Liver (tissue), 9 donors: ENCODE data around the gene JAK1. TPM values are rescaled to one million over a fixed set of nuclear protein-coding genes. Genes with fewer than 3 reads are reported as not detected.

Source experiments
- DNase-seq: peaks from one replicate; pipeline ENCODE4 v3.0.0-alpha.2; 2017; ENCODE audit warnings: low spot score
- H3K27ac ChIP-seq, 2 donors: one replicate each; pipeline ENCODE4 v1.7.0; 2013; ENCODE audit warnings: inconsistent platforms in 2 of 2, low read length in 2 of 2, control low read depth in 1 of 2, low read depth in 1 of 2, mild to moderate bottlenecking in 1 of 2
- H3K27me3 ChIP-seq, 4 donors: one replicate each; pipeline versions ENCODE4 v1.6.1 to v1.7.0; 2013; ENCODE audit warnings: low read length in 3 of 4, inconsistent platforms in 1 of 4, mild to moderate bottlenecking in 1 of 4, moderate library complexity in 1 of 4; ENCODE audit not compliant: control insufficient read depth in 4 of 4, insufficient read depth in 4 of 4
- H3K36me3 ChIP-seq, 4 donors: one replicate each; pipeline versions ENCODE4 v1.6.1 to v1.7.0; 2013; ENCODE audit warnings: low read length in 3 of 4, mild to moderate bottlenecking in 3 of 4, low read depth in 1 of 4, moderate library complexity in 1 of 4; ENCODE audit not compliant: control insufficient read depth in 4 of 4, insufficient read depth in 3 of 4
- H3K4me1 ChIP-seq, 4 donors: one replicate each; pipeline versions ENCODE4 v1.6.1 to v1.7.0; 2013; ENCODE audit warnings: low read length in 3 of 4, mild to moderate bottlenecking in 3 of 4, moderate library complexity in 1 of 4; ENCODE audit not compliant: control insufficient read depth in 4 of 4, insufficient read depth in 4 of 4
- H3K4me3 ChIP-seq, 3 donors: one replicate each; pipeline versions ENCODE4 v1.6.1 to v1.7.0; 2013; ENCODE audit warnings: low read length in 3 of 3, control low read depth in 1 of 3, low read depth in 1 of 3, mild to moderate bottlenecking in 1 of 3
- H3K9ac ChIP-seq, 2 donors: one replicate each; pipeline ENCODE4 v1.7.0; 2013; ENCODE audit warnings: low read length in 2 of 2, mild to moderate bottlenecking in 2 of 2, moderate library complexity in 2 of 2, control low read depth in 1 of 2, low read depth in 1 of 2
- H3K9me3 ChIP-seq, 4 donors: one replicate each; pipeline versions ENCODE4 v1.6.1 to v1.7.0; 2013; ENCODE audit warnings: low read length in 3 of 4; ENCODE audit not compliant: control insufficient read depth in 4 of 4
- CTCF ChIP-seq: fragments of 150-350 bp; IDR thresholded peaks from 2 replicates; pipeline ENCODE4 v1.5.1; 2017; ENCODE audit warnings: improper control_type of control experiment, low read depth, low read length; ENCODE audit not compliant: missing input control
- EGR1 ChIP-seq, 2 donors: IDR thresholded peaks; 2 replicates each; pipeline ENCODE4 v1.6.1; 2016 to 2018; ENCODE audit warnings: antibody characterized with exemption in 2 of 2, low read depth in 2 of 2
- FOXA2 ChIP-seq: IDR thresholded peaks from 2 replicates; pipeline ENCODE4 v1.6.1; 2016; ENCODE audit warnings: antibody characterized with exemption
- GABPA ChIP-seq, 2 donors: IDR thresholded peaks in 1 of 2; conservative IDR thresholded peaks in 1 of 2; 2 replicates each; pipeline ENCODE4 v1.6.1; 2016; ENCODE audit warnings: antibody characterized with exemption in 2 of 2, mild to moderate bottlenecking in 1 of 2, moderate library complexity in 1 of 2
- HNF4A ChIP-seq, 2 donors: conservative IDR thresholded peaks; 2 replicates each; pipeline ENCODE4 v1.6.1; 2016; ENCODE audit warnings: antibody characterized with exemption in 2 of 2, mild to moderate bottlenecking in 2 of 2
- HNF4G ChIP-seq: IDR thresholded peaks from 2 replicates; pipeline ENCODE4 v1.6.1; 2016; ENCODE audit warnings: antibody characterized with exemption
- MAX ChIP-seq: IDR thresholded peaks from 2 replicates; pipeline ENCODE4 v1.6.1; 2016; ENCODE audit warnings: antibody characterized with exemption
- NR2F2 ChIP-seq: IDR thresholded peaks from 2 replicates; pipeline ENCODE4 v1.6.1; 2016; ENCODE audit warnings: antibody characterized with exemption
- REST ChIP-seq: IDR thresholded peaks from 2 replicates; pipeline ENCODE4 v1.6.1; 2016; ENCODE audit warnings: antibody characterized with exemption, mild to moderate bottlenecking
- RXRA ChIP-seq, 2 donors: IDR thresholded peaks; 2 replicates each; pipeline ENCODE4 v1.6.1; 2017 to 2018; ENCODE audit warnings: antibody characterized with exemption in 2 of 2, mild to moderate bottlenecking in 1 of 2
- SP1 ChIP-seq: IDR thresholded peaks from 2 replicates; pipeline ENCODE4 v1.6.1; 2018; ENCODE audit warnings: antibody characterized with exemption, mild to moderate bottlenecking
- ZBTB33 ChIP-seq: IDR thresholded peaks from 2 replicates; pipeline ENCODE4 v1.6.1; 2016; ENCODE audit warnings: antibody characterized with exemption
- WGBS: extraction: QIAGEN DNeasy Blood & Tissue Kit; methylation state at CpG from one replicate; pipeline ENCODE4 v1.1.7; 2013; 5-methylcytosine and 5-hydroxymethylcytosine counted together
- polyA plus RNA-seq, 2 donors: library from polyadenylated mRNA; stranded (reverse) in 1 of 2; unstranded in 1 of 2; fragments of 200-250 nt in 1 of 2; fragments of >200 nt in 1 of 2; fragmentation: Nextera tagmentation in 1 of 2; extraction: Ambion mirVana in 1 of 2; gene quantifications; one replicate each; pipeline versions ENCODE4 v1.2.1 to v1.2.3, GENCODE V29; 2013 to 2015
- total RNA-seq, 2 donors: library from RNA; depleted of rRNA; stranded (reverse); fragments of >200 nt; gene quantifications; one replicate each; pipeline ENCODE4 v1.2.3, GENCODE V29; 2014
- donor health status: healthy.
- donor health status: healthy.
- donor health status: healthy.
- donor health status: healthy.
- donor health status: healthy.

The JAK1 gene
- total and polyA plus RNA-seq, 4 donors = 24.1 to 68.6 (median 34.5) TPM

- peaks cover 22 to 83% (median 67%) of the 10 kb centered on the region in 4 donors for H3K36me3 ChIP-seq
- no peak overlapping the region for H3K27ac ChIP-seq
- WGBS = 69% methylated on average over 6 of the region's 6 CpGs
- H3K9me3 ChIP-seq = no peaks in the 10 kb centered on the region
- TF ChIP-seq CTCF (no peak), NR2F2 (peak; percentile 61)
- H3K4me1 ChIP-seq = no peaks in the 10 kb centered on the region
- DNase-seq = no peak
- H3K27me3 ChIP-seq = no peaks in the 10 kb centered on the region
- no peak overlapping the region for H3K9ac ChIP-seq
- no peak overlapping the region for H3K4me3 ChIP-seq
Observed at GRCh38 chr1:64841330-64842065, 124.9 kb downstream of the JAK1 start.

GRCh38 chr1:64839732-64840405 is 126.5 kb downstream of the JAK1 start:
- no peak for TF ChIP-seq FOXA2
- no peak for TF ChIP-seq RXRA (IDR thresholded peaks at IDR 0.05)
- no peak for TF ChIP-seq MAX
- TF ChIP-seq GABPA (IDR thresholded peaks at IDR 0.05 in 1 of 2, conservative IDR thresholded peaks at IDR 0.05 in 1 of 2) = no peak
- TF ChIP-seq REST = no peak
- TF ChIP-seq ZBTB33 = no peak
- no peak for TF ChIP-seq HNF4A (conservative IDR thresholded peaks at IDR 0.05)
- TF ChIP-seq SP1 = no peak
- TF ChIP-seq NR2F2 = no peak
- TF ChIP-seq EGR1 (IDR thresholded peaks at IDR 0.05; ENCODE audit: low read depth in 2 of 2) = no peak
- no peak for TF ChIP-seq HNF4G
- Histone ChIP-seq H3K9me3 (no peaks in the 10 kb centered on the region), H3K36me3 (peaks cover 22 to 83% (median 75%) of the 10 kb centered on the region in 4 donors), H3K4me3 (no peak overlapping the region), H3K27ac (no peak overlapping the region), H3K9ac (no peak overlapping the region), H3K4me1 (no peaks in the 10 kb centered on the region), H3K27me3 (no peaks in the 10 kb centered on the region)
- 95% methylated on average over 15 of the region's 15 CpGs for WGBS
- no peak for DNase-seq
